Measurements from ENCODE around the gene NETO1.

DNA sequence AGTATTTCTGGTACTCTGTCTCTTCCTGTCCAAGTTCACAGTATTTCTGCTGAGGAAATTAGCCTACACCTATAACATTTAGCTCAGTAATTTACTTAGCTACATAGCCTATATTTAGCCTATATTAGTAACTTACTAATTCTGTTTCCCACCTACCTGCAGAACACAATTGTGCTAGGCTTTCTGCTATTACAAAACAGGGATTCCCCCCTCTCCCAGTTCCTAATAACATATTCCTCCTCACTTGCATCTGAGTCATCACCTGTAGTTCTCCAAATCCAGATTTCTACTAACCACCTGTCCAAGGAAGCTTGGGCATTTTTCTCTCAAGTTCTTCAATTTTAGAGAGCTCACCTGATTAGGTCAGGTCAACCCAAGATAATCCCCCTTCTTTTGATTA is 94.9 kb downstream of the NETO1 start:
- no peak for TF ChIP-seq POLR2A (IDR thresholded peaks at IDR 0.05; ENCODE audit: low read length)
- no peak for TF ChIP-seq GATA1 (IDR thresholded peaks at IDR 0.05; ENCODE audit: low read depth, low read length)
